Activated CD4-positive, alpha-beta T cell treated with anti-CD3 and anti-CD28 coated beads, Interleukin-2, amount 50 U/mL, for 24 hours (primary cell): ENCODE measurements around the gene IKZF1.
A peak's percentile ranks its signal among the peaks of the same experiment; 100 is the strongest.

Source experiments
- DNase-seq, 2 donors: peaks; one replicate each; pipeline ENCODE4 v3.0.0-alpha.2; 2020; ENCODE audit warnings: low read depth in 1 of 2, low spot score in 1 of 2

The IKZF1 gene

GRCh38 chr7:50369143-50370026 lies 64.9 kb downstream of the IKZF1 start:
- peak in 1 of 2 donors; percentile 62 for DNase-seq

- DNase-seq, result no peak
Measured at GRCh38 chr7:50370884-50371283, 66.4 kb downstream of the IKZF1 start.

- no peak for DNase-seq
Measured at GRCh38 chr7:50371551-50372021, 67.1 kb downstream of the IKZF1 start.

- no peak for DNase-seq
Measured at GRCh38 chr7:50372923-50373322, 68.4 kb downstream of the IKZF1 start.

- no peak for DNase-seq
Measured at GRCh38 chr7:50376056-50376820, 71.7 kb downstream of the IKZF1 start.

GRCh38 chr7:50377356-50377755 lies 72.8 kb downstream of the IKZF1 start:
- no peak for DNase-seq

- no peak for DNase-seq
Measured at GRCh38 chr7:50379082-50379481, 74.6 kb downstream of the IKZF1 start.

GRCh38 chr7:50379539-50379938 lies 75.0 kb downstream of the IKZF1 start:
- DNase-seq, result no peak

- no peak for DNase-seq
Measured at GRCh38 chr7:50382455-50382854, 77.9 kb downstream of the IKZF1 start.

GRCh38 chr7:50387351-50387750 lies 82.8 kb downstream of the IKZF1 start:
- DNase-seq, result no peak

- no peak for DNase-seq
Measured at GRCh38 chr7:50389961-50390360, 85.4 kb downstream of the IKZF1 start.

GRCh38 chr7:50391386-50391785 lies 86.9 kb downstream of the IKZF1 start:
- DNase-seq, result no peak

- DNase-seq, result peak in 1 of 2 donors; percentile 61
Measured at GRCh38 chr7:50393076-50393475, 88.6 kb downstream of the IKZF1 start.

- no peak for DNase-seq
Measured at GRCh38 chr7:50393547-50394252, 89.2 kb downstream of the IKZF1 start.

- DNase-seq, result no peak
Measured at GRCh38 chr7:50394315-50394714, 89.8 kb downstream of the IKZF1 start.

- no peak for DNase-seq
Measured at GRCh38 chr7:50396856-50397255, 92.3 kb downstream of the IKZF1 start.

GRCh38 chr7:50397320-50397970 lies 92.9 kb downstream of the IKZF1 start:
- peak in 1 of 2 donors; percentile 49 for DNase-seq

- no peak for DNase-seq
Measured at GRCh38 chr7:50397971-50398324, 93.4 kb downstream of the IKZF1 start.

- DNase-seq, result no peak
Measured at GRCh38 chr7:50399206-50399605, 94.7 kb downstream of the IKZF1 start.

- no peak for DNase-seq
Measured at GRCh38 chr7:50399635-50400034, 95.1 kb downstream of the IKZF1 start.

GRCh38 chr7:50400114-50400513 lies 95.6 kb downstream of the IKZF1 start:
- no peak for DNase-seq
